Keratinocyte (primary cell): ENCODE data around the gene CTAGE1. TPM values are rescaled to one million over a fixed set of nuclear protein-coding genes. Genes with fewer than 3 reads are reported as not detected.
A peak's percentile ranks its signal among the peaks of the same experiment; 100 is the strongest.

ENCODE experiments used
- DNase-seq: peaks from one replicate; pipeline ENCODE4 v3.0.0-alpha.2; 2011; ENCODE audit warnings: low read depth, missing footprints, low spot score
- FAIRE-seq: peaks from 2 replicates; lab custom pipeline; 2011; peaks lifted over from hg19 to GRCh38; lab: Jason Lieb, UNC
- H2AFZ ChIP-seq: 2 replicates; pipeline ENCODE4 v1.6.0; 2012; ENCODE audit warnings: low read length, control low read depth, inconsistent platforms; ENCODE audit not compliant: control insufficient read depth
- H3K27ac ChIP-seq: 2 replicates; pipeline ENCODE4 v1.5.1; 2011; ENCODE audit warnings: low read length; ENCODE audit not compliant: control insufficient read depth, insufficient read depth
- H3K27me3 ChIP-seq: 3 replicates; pipeline ENCODE4 v1.6.0; 2011; ENCODE audit warnings: low read length; ENCODE audit not compliant: control insufficient read depth, insufficient read depth; ENCODE audit errors: extremely low read depth
- H3K36me3 ChIP-seq, 2 experiments: 2 replicates in 1 of 2; 3 replicates in 1 of 2; pipeline ENCODE4 v1.5.1; 2011; ENCODE audit warnings: low read length in 2 of 2, mild to moderate bottlenecking in 1 of 2; ENCODE audit not compliant: control insufficient read depth in 2 of 2, insufficient read depth in 2 of 2; ENCODE audit errors: extremely low read depth in 1 of 2
- H3K4me1 ChIP-seq: 3 replicates; pipeline ENCODE4 v1.5.1; 2011; ENCODE audit warnings: low read length; ENCODE audit not compliant: control insufficient read depth, insufficient read depth; ENCODE audit errors: extremely low read depth
- H3K4me2 ChIP-seq: 3 replicates; pipeline ENCODE4 v1.6.0; 2011; ENCODE audit warnings: low read depth, low read length; ENCODE audit not compliant: control insufficient read depth, insufficient read depth; ENCODE audit errors: extremely low read depth
- H3K4me3 ChIP-seq, 3 experiments: fragments of 200-600 bp in 1 of 3; sonication (generic) in 1 of 3; 2 replicates in 2 of 3; 3 replicates in 1 of 3; pipeline ENCODE4 v1.5.1; 2011 to 2016; ENCODE audit warnings: low read length in 3 of 3, mild to moderate bottlenecking in 3 of 3, control low read depth in 2 of 3, inconsistent platforms in 1 of 3, low read depth in 1 of 3, mixed read lengths in 1 of 3, mixed run types in 1 of 3, moderate library complexity in 1 of 3; ENCODE audit not compliant: control insufficient read depth in 2 of 3, insufficient read depth in 2 of 3; ENCODE audit errors: extremely low read depth in 1 of 3
- H3K79me2 ChIP-seq: 2 replicates; pipeline ENCODE4 v1.6.0; 2012; ENCODE audit warnings: low read length; ENCODE audit not compliant: control insufficient read depth, insufficient read depth
- H3K9ac ChIP-seq: 3 replicates; pipeline ENCODE4 v1.6.0; 2011; ENCODE audit warnings: low read length; ENCODE audit not compliant: control insufficient read depth, insufficient read depth; ENCODE audit errors: extremely low read depth
- H3K9me1 ChIP-seq: 3 replicates; pipeline ENCODE4 v1.6.0; 2011; ENCODE audit warnings: low read length; ENCODE audit not compliant: control insufficient read depth, insufficient read depth; ENCODE audit errors: extremely low read depth
- H3K9me3 ChIP-seq: 2 replicates; pipeline ENCODE4 v1.5.1; 2012; ENCODE audit warnings: low read depth, low read length; ENCODE audit not compliant: control insufficient read depth
- H4K20me1 ChIP-seq: 3 replicates; pipeline ENCODE4 v1.6.0; 2011; ENCODE audit warnings: low read length; ENCODE audit not compliant: control insufficient read depth, insufficient read depth; ENCODE audit errors: extremely low read depth
- EZH2 ChIP-seq: IDR thresholded peaks from one replicate; pipeline ENCODE4 v1.6.1; 2012; ENCODE audit warnings: inconsistent platforms, mild to moderate bottlenecking, low read length, moderate library complexity
- dilution Hi-C: fragments of 300-500 bp; cut with MboI; formaldehyde crosslinking; loops from one replicate; pipeline ENCODE4 v1.7.0; 2020; ENCODE audit warnings: low sequenced_read_pairs; ENCODE audit not compliant: extremely low pct_ligation_motif_present
- polyA plus RNA-seq, 5 experiments: library from polyadenylated mRNA; depleted of rRNA in 3 of 5; stranded (reverse) in 3 of 5; stranded (forward) in 1 of 5; unstranded in 1 of 5; fragments of >200 nt; gene quantifications; 1 replicate in 1 of 5; 2 replicates in 3 of 5; 3 replicates in 1 of 5; pipeline versions ENCODE4 v1.2.1 to v1.2.3, GENCODE V29; 2011 to 2012; ENCODE audit warnings: missing spikeins in 2 of 5, low read depth in 1 of 5, low replicate concordance in 1 of 5
- TF ChIP-seq, protein P1 (sequence below), 3 experiments: IDR thresholded peaks in 1 of 3; conservative IDR thresholded peaks in 1 of 3; optimal IDR thresholded peaks in 1 of 3; 2 replicates in 2 of 3; 3 replicates in 1 of 3; pipeline versions ENCODE3 to v1.5.1; 2011; ENCODE audit warnings: low read length in 3 of 3, mild to moderate bottlenecking in 3 of 3, moderate library complexity in 2 of 3, control low read depth in 1 of 3, inconsistent platforms in 1 of 3; ENCODE audit not compliant: insufficient read depth in 2 of 3; ENCODE audit errors: extremely low read depth in 1 of 3

Gene CTAGE1
- polyA plus RNA-seq, 1 donor (not counting 4 experiments of a cell fraction or from before 2014, with no cell fraction given): not detected

DNA sequence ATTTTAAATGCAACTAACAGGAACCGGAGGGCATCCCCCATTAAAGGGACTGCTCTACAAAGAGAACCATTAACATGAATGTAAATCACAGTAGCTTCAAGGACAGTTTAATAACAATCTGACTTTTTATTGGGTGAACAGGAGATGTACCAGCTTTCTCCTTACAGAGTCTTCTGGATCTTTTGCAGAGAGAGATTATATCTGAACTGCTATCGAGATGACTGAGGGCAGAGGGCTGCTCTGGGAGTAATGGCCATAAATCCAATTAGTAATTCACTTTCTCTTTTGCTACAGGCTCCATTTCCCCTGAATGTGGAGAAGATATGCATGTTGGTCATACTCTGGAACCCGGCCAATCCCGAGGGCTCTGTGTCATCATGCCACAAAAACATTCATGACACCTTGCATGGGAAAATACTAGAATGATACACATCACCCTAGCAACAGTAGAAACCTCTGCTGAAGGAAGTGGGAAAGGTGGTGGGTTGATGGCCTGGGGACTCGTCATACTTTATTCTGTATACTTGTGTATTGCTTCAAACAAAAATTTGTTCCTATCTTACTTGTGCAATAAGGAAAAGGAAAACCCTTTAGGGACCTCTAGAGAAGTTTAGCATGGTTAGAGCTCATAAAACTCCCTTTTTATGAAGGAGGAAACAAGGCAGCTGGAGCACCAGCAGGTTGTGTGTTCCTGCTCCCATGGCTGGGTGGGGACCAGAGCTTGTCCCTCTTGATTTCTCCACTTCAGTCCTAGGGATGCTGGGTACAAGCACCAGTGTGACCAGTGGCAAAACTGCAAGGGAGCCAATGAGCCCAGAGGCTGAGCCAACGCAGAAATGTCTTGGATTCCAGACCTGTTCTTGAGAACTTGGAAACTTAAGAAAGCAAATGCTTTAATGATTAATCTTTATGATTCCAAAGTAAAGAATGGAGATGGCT lies 26.0 kb downstream of the CTAGE1 start:
- Histone ChIP-seq H2AFZ (no peak overlapping the region), H3K9ac (peak overlapping the region; percentile 18), H3K27ac (peak overlapping the region; percentile 36), H3K79me2 (no peaks in the 10 kb centered on the region), H4K20me1 (no peaks in the 10 kb centered on the region), H3K4me1 (peaks cover 13% of the 10 kb centered on the region), H3K4me3 (peak overlapping the region in 1 of 3 experiments; percentile 36), H3K9me1 (no peaks in the 10 kb centered on the region), H3K36me3 (no peaks in the 10 kb centered on the region), H3K27me3 (no peaks in the 10 kb centered on the region), H3K4me2 (peak overlapping the region; percentile 67), H3K9me3 (no peaks in the 10 kb centered on the region)
- FAIRE-seq: peak; percentile 90
- TF ChIP-seq EZH2: no peak
- TF ChIP-seq, protein P1, sequence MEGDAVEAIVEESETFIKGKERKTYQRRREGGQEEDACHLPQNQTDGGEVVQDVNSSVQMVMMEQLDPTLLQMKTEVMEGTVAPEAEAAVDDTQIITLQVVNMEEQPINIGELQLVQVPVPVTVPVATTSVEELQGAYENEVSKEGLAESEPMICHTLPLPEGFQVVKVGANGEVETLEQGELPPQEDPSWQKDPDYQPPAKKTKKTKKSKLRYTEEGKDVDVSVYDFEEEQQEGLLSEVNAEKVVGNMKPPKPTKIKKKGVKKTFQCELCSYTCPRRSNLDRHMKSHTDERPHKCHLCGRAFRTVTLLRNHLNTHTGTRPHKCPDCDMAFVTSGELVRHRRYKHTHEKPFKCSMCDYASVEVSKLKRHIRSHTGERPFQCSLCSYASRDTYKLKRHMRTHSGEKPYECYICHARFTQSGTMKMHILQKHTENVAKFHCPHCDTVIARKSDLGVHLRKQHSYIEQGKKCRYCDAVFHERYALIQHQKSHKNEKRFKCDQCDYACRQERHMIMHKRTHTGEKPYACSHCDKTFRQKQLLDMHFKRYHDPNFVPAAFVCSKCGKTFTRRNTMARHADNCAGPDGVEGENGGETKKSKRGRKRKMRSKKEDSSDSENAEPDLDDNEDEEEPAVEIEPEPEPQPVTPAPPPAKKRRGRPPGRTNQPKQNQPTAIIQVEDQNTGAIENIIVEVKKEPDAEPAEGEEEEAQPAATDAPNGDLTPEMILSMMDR (optimal IDR thresholded peaks at IDR 0.05 in 1 of 3, IDR thresholded peaks at IDR 0.05 in 1 of 3, conservative IDR thresholded peaks at IDR 0.05 in 1 of 3; ENCODE audit: extremely low read depth in 1 of 3, insufficient read depth in 2 of 3, low read length in 3 of 3): no peak
- dilution Hi-C loops: no loop called here
- peak; percentile 68 for DNase-seq

DNA sequence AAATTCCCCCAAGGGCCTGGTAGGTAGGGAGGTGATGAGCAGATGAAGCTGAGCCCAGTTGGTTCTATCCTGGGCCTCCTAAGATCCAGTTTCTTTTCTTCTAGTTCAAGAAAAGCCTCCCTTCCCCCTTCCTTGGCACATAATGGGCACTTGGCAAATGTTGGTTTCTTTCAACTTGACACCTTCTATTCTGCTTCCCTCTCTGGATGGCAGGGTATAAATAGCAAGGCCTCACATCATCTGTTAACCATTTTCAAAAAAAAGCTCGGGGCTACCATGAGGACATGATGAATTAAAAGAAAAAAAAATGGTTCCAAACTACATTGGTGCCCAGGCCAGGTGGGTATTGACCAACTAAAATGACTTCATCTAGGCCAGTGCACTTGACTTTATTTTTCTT lies 29.9 kb downstream of the CTAGE1 start:
- no peak for DNase-seq
- Histone ChIP-seq H3K4me1 (peaks cover 23% of the 10 kb centered on the region), H3K27ac (no peak overlapping the region), H3K9me1 (no peaks in the 10 kb centered on the region), H3K36me3 (no peaks in the 10 kb centered on the region), H3K79me2 (no peaks in the 10 kb centered on the region), H3K9me3 (no peaks in the 10 kb centered on the region), H3K4me3 (no peak overlapping the region), H3K27me3 (no peaks in the 10 kb centered on the region), H3K9ac (no peak overlapping the region), H3K4me2 (no peak overlapping the region), H4K20me1 (no peaks in the 10 kb centered on the region), H2AFZ (no peak overlapping the region)
- dilution Hi-C loops: no loop called here
- no peak for FAIRE-seq
- TF ChIP-seq EZH2: no peak
- TF ChIP-seq, protein P1 (optimal IDR thresholded peaks at IDR 0.05 in 1 of 3, IDR thresholded peaks at IDR 0.05 in 1 of 3, conservative IDR thresholded peaks at IDR 0.05 in 1 of 3; ENCODE audit: extremely low read depth in 1 of 3, insufficient read depth in 2 of 3, low read length in 3 of 3): no peak
